ENCODE results near the gene MYLK3.

DNA sequence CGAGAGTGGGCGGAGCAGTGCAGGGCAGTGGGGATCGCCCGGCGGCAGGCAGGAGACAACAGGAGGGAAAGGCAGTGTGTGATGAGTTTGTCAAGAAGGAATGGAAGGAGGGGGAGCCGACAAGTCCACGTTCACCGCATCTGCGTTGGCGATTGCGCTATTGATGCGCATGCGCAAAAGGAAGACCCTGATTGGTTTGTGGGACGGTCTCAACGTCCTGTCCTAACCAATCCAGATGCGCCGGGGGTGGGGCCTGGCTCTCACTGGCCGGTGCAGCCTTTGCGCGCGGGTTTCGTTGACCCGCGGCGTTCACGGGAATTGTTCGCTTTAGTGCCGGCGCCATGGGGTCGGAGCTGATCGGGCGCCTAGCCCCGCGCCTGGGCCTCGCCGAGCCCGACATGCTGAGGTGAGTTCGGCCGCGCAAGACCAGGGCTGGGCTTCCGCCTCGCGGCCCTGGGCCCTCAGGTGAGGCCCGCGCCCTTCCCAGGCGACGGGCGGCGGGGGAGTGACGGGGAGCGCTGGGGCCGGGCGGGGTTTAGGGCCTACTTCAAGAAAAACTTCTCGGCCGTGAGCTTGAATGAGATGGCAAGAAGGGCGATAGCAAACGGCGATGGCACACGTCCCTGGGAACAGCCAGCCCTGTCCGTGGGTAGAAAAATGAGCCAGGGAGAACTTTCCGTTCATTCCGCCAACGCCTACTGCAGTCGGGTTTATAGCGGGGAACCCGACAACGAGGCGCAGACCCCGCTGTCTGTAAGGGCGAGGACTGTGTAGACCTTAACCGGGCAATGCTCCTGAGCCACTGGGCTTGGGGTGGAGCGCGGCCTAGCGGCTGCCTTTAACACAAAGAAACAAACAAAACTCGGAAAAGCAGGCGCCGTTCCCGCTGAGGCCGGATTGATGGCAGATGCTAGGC lies 58.5 kb downstream of the MYLK3 start, which contains the start of gene ORC6:
- TF ChIP-seq POLR2A (IDR thresholded peaks at IDR 0.05) (no peak), CTCF (IDR thresholded peaks at IDR 0.05) (no peak)

All from lower leg skin (tissue), 3 donors.